H1 (cell line): ENCODE data around the gene NCAPG2. TPM values are rescaled to one million over a fixed set of nuclear protein-coding genes. Genes with fewer than 3 reads are reported as not detected.

ENCODE experiments used
- FOSL1 ChIP-seq: IDR thresholded peaks from 2 replicates; pipeline ENCODE4 v1.6.1; 2011; ENCODE audit warnings: mild to moderate bottlenecking, low read depth, low read length, moderate library complexity; ENCODE audit not compliant: insufficient read depth
- GABPA ChIP-seq: IDR thresholded peaks from 2 replicates; pipeline ENCODE4 v1.6.1; 2011; ENCODE audit warnings: mild to moderate bottlenecking, low read length, moderate library complexity, borderline replicate concordance; ENCODE audit not compliant: insufficient read depth
- GTF2F1 ChIP-seq: IDR thresholded peaks from 2 replicates; pipeline ENCODE4 v1.6.1; 2012; ENCODE audit warnings: low read depth, low read length, improper control_type of control experiment, borderline replicate concordance
- RBBP5 ChIP-seq: IDR thresholded peaks from 2 replicates; pipeline ENCODE4 v1.7.1; 2012; ENCODE audit warnings: low read depth, mild to moderate bottlenecking, inconsistent platforms, low read length, moderate library complexity, borderline replicate concordance
- SIN3A ChIP-seq, 2 experiments: IDR thresholded peaks in 1 of 2; conservative IDR thresholded peaks in 1 of 2; 2 replicates each; pipeline ENCODE4 v1.6.1; 2011 to 2012; ENCODE audit warnings: low read length in 2 of 2, improper control_type of control experiment in 1 of 2, low read depth in 1 of 2, mild to moderate bottlenecking in 1 of 2
- SRF ChIP-seq: IDR thresholded peaks from 2 replicates; pipeline ENCODE4 v1.6.1; 2011; ENCODE audit warnings: mild to moderate bottlenecking, low read depth, low read length, moderate library complexity
- polyA plus RNA-seq, 7 experiments: library from polyadenylated mRNA; depleted of rRNA in 3 of 7; stranded (reverse) in 5 of 7; unstranded in 2 of 7; fragments of >200 nt in 5 of 7; fragments of 200-250 nt in 2 of 7; gene quantifications; 1 replicate in 5 of 7; 2 replicates in 1 of 7; 4 replicates in 1 of 7; pipeline versions ENCODE4 v1.2.1 to v1.2.3, GENCODE V29; 2011 to 2013; ENCODE audit warnings: missing spikeins in 2 of 7, mixed read lengths in 2 of 7
- total RNA-seq: library from RNA; stranded (reverse); fragmentation: NEBNext Ultra II Directional; extraction: Animal tissue kit (Norgen Biotek cat#: 25700); gene quantifications from 2 replicates; pipeline ENCODE4 v1.2.1, GENCODE V29; 2021
- TF ChIP-seq, protein P1 (sequence below): IDR thresholded peaks from 2 replicates; pipeline ENCODE4 v1.6.1; 2011; ENCODE audit warnings: low read length, improper control_type of control experiment

Gene NCAPG2
- total and polyA plus RNA-seq, 2 of the 8 experiments (the other 6 are each of a cell fraction or from before 2014, with no cell fraction given): 49.9 to 119 TPM

DNA sequence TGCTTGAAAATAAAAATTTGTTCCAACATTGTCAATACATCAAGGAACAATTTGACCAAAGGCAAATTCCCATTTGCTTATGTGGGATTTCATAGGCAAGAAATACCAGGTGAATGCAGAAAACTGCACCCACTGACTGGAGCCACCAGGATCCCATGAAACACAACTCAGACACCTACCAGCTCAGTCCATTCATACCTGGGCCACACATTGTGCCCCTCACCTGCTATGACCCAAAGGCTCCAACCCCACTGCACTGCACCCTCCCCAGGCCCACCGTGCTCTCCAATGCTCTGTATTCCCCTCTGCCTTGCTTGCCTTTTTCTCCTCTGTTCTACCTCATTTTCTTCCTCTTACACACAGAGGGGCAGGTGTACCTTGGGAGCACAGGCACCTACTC lies 5.3 kb downstream of the NCAPG2 start (continued):
- no peak for TF ChIP-seq GTF2F1
- no peak for TF ChIP-seq GABPA
- no peak for TF ChIP-seq RBBP5
- TF ChIP-seq, protein P1, sequence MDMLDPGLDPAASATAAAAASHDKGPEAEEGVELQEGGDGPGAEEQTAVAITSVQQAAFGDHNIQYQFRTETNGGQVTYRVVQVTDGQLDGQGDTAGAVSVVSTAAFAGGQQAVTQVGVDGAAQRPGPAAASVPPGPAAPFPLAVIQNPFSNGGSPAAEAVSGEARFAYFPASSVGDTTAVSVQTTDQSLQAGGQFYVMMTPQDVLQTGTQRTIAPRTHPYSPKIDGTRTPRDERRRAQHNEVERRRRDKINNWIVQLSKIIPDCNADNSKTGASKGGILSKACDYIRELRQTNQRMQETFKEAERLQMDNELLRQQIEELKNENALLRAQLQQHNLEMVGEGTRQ: no peak
- no peak for TF ChIP-seq FOSL1
- TF ChIP-seq SRF: no peak
- TF ChIP-seq SIN3A (conservative IDR thresholded peaks at IDR 0.05 in 1 of 2, IDR thresholded peaks at IDR 0.05 in 1 of 2; ENCODE audit: low read depth in 1 of 2, low read length in 2 of 2): no peak
